ENCODE measurements around the gene ANKRD29.
"Not testable (repeated sequence)": the region's sequence is repeated elsewhere in the genome, so short reads cannot be mapped to it uniquely, and the experiment has no call there.

The ANKRD29 gene

DNA sequence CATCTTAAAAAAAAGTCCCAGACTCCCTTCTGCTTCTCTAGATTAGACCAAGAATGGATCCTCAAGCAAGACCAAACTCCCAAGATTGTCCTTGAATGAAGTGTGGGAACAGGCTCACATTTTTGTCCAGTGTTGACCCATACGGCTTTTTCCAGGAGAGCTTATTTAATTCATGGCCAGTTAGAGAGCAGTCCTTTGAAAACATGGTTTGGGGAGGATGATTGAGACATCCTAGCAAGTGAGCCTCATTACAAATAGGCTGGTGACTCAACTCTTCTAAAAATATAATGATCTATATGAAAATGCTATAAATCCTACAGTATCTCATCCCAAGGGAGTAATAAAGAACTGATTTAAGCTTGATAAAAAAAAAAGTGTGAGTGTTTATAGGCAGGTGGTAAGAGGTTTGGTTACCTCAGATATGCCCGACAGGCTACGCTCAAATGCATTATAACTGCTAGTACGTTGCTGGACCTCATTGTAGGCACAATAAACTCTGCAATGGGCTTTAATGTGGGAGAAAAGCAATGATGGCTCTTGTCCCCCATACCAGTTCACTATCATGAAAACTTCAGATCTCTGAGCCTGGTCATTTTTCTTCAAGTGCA is 17.0 kb downstream of the ANKRD29 start:
- no peak for DNase-seq (ENCODE audit: low read depth)

DNA sequence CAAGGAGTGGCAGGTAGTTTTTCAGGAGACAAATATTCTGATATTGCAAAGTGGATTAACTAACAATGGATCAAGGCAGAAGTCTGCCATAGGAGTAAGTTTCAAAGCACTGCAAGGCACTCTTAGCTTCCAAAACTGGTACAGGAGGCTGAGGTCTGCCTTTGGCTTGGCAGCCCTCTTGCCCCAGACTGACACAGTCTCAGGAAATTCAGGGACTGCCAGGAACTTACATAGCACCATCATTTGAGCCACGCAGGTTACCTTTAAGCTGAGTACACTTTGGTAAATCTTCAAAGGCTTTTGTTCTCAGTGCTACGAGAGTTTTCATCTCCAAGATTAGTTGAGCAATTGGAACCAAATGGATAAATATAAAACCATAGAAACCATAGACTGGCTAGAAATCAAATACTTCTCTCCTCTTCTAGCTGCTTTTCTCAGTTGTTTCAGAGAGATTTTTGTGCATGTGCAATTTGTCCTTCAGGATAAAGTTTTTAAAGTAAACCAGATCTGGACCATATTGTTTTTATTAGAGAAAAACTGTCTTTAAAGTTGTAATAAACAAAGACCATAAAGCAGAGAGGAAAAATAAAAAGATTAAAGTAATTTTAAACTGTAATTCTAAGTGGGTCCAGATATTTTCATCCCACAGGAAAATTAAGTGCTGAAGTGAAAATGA is 18.8 kb downstream of the ANKRD29 start:
- DNase-seq (ENCODE audit: low read depth), result no peak

DNA sequence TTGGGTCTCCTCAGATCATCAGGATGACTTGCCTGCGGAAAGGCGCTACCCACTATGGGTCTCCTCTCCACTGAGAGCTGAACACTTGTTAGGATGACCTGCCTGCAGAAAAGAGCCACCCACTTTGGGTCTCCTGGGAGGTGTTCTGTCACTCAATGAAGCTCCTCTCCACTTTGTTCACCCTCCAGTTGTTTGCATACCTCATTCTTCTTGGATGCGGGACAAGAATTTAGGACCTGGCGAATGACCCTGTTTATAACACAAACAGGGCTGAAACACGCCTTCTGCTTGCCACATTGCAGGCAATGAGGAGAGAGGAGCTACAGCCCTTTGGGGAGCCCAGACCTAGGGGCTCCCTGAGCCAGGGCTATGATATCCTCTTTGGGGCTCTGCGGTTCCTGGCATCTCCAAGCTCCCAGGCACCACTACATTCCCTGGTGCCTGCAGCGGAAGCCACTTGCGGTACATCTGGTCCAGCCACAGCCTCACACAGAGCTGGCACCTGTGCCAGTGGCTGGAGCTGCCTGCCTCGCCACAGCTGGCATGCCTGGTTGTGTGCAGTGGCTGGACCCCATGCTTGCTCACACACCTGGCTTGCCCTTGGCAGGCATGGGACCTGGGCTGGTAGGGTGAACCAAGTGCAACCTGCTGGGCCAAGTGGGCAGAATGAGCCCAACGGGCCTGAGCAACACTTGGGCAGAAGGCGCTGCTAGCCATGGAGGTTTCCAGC is 20.6 kb downstream of the ANKRD29 start:
- DNase-seq (ENCODE audit: low read depth), result no peak

DNA sequence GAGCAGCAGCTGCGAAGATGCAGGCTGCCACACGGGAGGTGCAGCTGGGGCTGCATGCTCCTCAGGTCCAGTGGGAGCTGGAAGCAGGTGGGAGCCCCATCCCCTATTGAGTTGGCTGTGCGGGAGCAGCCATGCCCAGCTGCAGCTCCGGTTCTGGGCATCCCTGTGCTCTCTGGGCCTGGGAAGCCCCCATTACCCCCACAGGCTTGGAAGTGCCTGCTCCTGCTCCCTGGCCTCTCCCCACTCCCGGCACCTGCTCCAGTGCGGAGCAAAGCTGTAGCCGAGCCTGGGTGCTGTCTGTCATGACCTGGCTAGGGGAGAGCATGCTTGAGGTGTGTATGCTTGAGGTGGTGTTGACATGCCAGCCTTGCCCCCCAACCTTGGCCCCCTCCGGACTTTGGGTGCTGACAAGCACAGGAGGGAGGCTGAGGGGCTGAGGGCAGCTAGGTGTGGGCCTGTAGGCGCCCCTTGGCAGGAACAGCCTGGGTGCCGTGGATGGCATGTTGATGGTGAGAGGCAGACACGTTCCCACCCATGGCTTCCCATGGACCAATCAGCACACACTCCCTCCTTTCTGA is 21.5 kb downstream of the ANKRD29 start:
- no peak for DNase-seq (ENCODE audit: low read depth)

- DNase-seq (ENCODE audit: low read depth), result no peak
Observed at GRCh38 chr18:23640052-23640451, 22.7 kb downstream of the ANKRD29 start.

GRCh38 chr18:23636433-23636832 is 26.3 kb downstream of the ANKRD29 start:
- not testable (repeated sequence) for DNase-seq (ENCODE audit: low read depth)

DNA sequence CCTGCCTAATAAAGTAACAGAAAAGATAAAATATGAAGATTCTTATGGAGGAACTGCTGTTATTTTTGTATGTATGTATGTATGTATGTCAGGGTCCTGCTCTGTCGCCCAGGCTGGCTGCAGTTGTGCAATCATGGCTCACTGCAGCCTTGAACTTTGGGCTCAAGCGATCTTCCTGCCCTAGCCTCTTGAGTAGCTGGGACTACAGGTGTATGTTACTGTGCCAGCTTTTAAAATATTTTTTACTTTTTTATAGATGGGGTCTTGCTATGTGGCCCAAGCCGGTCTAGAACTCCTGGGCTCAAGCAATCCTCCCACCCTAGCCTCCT is 26.7 kb downstream of the ANKRD29 start:
- DNase-seq (ENCODE audit: low read depth), result no peak

- DNase-seq (ENCODE audit: low read depth), result no peak
Observed at GRCh38 chr18:23635283-23636070, 27.2 kb downstream of the ANKRD29 start.

DNA sequence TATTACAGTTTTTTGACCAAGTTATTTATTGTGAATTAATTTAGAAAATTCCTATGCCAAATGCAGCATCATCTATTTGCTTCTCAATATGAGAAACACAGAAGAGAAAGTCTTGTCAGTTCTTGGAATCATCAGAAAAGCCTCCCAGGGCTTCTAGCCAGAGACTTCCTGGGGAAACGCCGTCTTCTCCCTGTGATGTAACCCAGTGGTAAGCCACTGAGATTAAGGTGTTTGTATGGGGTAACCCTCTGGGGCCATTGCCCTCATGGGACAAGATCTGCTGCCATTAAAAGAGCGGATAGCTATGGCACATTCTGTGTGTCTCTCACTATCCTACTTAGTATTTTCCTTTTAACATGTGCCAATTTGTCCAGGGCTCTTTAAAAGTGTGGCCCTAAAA is 28.0 kb downstream of the ANKRD29 start:
- DNase-seq (ENCODE audit: low read depth), result no peak

DNA sequence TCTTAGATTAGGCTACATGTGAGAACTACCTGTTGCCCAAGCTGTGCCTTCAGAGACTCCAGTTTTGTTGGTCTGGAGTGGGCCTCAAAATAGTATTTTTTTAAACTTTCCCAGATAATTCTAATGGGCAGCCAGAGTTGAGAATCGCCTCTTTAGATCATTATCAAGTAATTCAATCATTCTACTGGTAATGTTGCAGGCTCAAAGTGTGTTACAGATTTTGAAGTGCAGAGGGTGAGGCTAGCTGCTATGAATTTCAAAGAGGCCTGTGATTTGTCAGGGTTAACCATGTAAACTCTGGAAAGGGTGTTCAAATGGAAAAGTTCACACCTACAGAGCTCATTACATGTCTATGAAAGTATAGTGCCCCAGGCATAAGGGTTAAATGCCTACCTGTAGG is 30.1 kb downstream of the ANKRD29 start:
- no peak for DNase-seq (ENCODE audit: low read depth)

- no peak for DNase-seq (ENCODE audit: low read depth)
Observed at GRCh38 chr18:23631746-23632145, 31.0 kb downstream of the ANKRD29 start.

DNA sequence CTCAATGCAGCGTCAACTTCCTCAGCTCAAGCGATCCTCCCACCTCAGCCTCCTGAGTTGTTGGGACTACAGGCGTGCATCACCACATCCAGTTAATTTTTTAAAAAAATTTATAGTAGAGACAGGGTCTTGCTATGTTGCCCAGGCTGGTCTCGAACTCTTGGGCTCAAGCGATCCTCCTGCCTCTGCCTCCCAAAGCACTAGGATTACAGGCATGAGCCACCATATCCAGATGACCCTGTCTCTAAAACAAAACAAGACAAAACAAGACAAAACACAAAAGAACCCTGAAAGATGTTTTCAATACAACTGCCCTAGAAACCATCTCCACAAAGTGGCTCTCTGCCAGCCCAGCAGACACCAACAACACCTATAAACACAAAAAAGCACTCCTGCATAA is 31.4 kb downstream of the ANKRD29 start:
- no peak for DNase-seq (ENCODE audit: low read depth)

GRCh38 chr18:23629444-23629946 is 33.2 kb downstream of the ANKRD29 start:
- no peak for DNase-seq (ENCODE audit: low read depth)

DNA sequence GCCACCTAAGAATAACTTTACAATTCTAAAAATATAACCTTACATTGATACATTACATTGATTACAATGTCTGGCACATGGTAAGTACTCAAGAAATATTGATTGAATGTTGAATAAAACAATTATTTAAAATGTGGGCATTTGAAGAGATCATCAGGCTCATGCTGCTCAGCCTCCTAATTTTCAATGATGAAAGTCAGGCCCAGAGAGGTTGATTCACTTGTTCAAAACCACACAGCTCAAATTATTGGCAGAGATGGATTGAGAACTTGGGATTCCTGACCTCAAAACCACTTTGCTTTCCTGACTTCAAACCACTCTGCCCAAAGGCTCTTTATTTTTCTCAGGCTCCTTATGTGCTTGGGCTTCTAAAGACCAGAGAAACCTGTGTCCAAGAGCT is 34.7 kb downstream of the ANKRD29 start:
- no peak for DNase-seq (ENCODE audit: low read depth)

- DNase-seq (ENCODE audit: low read depth), result no peak
Observed at GRCh38 chr18:23627321-23627720, 35.4 kb downstream of the ANKRD29 start.

DNA sequence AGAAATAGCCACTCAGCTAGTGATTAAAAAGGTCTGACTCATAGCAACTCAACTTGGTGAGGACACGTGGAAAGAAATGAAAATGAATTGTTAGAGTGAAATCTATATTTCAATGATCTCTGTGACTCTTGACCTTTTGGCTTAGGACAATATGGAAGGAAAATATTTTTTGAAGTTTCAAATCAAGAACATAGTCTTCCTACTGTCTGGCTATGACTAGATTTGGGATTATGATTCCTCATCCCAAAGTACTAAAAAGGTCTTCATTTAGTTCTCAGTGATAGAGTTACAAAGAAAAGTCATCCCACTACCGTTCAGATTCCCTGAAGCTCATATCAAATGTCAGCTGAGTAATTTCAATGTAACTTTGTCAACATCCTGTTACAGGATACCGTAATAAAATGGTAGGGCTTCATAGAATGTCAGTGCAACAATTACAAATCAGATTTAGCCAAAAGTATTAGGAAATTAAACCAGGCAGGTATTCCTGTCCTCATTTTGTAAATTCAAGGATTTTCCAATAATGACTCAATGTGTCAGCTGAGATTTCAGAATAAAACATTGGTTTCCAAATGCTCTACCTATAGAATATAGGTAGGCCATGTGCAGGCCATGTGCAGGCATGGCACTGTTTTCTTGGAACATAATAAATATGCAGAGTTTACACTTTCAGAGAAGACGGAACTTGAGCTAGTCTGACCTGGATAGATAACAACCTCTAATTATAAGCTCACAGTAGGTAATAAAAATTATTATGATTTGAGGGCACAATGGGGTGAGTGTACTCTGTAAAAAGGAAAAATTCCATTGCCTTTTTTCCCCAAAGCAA is 36.0 kb downstream of the ANKRD29 start:
- no peak for DNase-seq (ENCODE audit: low read depth)

GRCh38 chr18:23623040-23623439 is 39.7 kb downstream of the ANKRD29 start:
- no peak for DNase-seq (ENCODE audit: low read depth)

- no peak for DNase-seq (ENCODE audit: low read depth)
Observed at GRCh38 chr18:23619388-23619881, 43.3 kb downstream of the ANKRD29 start.

DNA sequence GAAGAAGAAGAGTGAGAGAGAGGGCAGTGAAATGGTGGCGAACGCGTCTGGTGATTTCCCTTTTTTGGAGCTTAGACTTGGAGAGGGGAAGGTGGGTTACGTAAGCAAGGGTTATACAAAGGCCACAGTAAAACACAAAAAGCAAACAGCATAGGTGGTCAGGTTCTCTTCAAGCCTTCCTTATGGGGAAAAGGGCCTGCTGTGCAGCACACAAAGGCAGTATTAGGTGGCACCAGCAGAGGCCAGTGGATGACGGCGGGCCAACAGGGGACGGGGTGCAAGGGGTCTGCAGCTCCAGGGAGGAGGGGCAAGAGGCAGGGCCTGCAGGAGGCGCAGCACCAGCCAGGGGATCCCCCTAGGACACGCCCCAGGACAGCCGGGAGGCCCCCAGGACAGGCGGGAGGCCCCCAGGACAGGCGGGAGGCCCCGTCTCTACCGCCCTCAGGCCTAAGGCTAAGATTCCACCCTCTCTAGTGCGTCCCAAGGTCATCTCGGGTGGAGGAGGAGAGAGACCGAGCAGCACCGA is 43.8 kb downstream of the ANKRD29 start:
- DNase-seq (ENCODE audit: low read depth), result no peak

DNA sequence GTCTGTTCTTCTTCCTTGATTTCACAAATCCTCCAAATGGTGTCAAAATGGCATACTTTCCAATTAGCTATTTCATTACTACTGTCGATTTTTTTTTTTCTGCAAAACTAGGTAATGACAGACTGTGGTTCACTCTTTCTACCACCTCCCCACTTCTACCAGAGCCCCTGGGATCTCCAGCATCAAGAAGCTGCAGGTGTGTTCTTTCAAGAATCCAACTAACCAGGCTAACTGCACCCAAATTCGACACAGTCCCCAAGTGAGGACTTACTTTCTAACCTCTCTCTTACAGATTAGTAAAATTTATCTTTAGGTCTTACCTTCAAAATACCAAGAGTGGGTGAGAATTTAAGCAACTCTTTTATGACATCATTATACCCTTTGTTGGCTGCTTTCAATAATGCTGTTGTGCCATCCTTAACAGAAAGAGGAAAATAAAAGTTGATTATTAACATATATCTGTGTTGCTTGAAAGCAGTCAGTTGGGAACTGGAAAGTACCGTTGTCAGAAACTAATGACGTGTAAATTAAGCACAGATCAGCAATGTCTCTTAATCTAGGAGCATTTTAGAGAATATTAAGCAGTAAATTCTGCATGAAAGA is 45.2 kb downstream of the ANKRD29 start:
- DNase-seq (ENCODE audit: low read depth), result no peak
